ENCODE data around the gene NR6A1.

Gene NR6A1

DNA sequence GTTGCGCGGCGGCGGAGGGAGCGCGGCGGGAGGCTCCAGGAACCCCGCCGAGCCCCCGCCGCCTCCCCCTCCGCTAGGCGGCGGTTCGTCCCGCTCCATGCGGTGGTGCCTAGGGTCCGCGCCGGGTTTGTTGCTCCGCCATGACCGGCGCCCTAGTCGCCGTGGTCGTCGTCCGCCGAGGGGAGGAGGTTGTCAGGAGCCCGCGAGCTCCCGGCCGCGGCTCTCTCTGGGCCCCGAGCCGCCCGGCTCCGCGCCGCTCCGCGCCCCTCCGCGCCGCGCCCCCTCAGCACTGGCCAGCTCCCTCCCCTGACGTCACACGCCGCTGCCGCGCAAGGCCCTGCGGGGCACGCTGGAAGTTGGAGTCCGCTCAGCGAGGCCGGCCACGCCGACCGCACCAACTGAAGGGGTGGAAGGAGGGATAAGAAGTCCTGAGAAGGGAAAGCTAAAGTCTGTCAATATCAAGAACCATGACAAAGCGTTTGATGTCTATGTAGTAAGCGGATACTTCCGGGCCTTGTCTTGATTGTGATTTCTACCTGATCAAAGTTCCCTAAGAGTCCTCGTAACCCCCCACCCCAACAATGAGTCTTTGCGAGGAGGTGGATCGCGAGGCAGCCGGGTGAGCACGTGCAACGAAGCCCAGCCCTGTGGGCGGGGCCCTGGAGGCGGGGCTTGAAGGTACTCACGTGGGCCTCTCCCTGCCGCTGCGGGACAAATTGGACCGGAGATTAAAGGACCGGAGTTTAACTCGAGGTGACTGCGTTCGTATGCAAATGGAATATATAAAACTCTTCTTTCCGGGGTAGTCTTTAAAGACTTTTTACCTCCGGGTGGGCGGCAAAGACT is at the start of gene NR6A1:
TSS of gene NR6A1 (minus strand) at position 291 of the 846 bp plus-strand sequence.
- FAIRE-seq (no peak), DNase-seq (ENCODE audit: insufficient read length, low spot score) (peak; percentile 98)
- TF ChIP-seq, protein P1, sequence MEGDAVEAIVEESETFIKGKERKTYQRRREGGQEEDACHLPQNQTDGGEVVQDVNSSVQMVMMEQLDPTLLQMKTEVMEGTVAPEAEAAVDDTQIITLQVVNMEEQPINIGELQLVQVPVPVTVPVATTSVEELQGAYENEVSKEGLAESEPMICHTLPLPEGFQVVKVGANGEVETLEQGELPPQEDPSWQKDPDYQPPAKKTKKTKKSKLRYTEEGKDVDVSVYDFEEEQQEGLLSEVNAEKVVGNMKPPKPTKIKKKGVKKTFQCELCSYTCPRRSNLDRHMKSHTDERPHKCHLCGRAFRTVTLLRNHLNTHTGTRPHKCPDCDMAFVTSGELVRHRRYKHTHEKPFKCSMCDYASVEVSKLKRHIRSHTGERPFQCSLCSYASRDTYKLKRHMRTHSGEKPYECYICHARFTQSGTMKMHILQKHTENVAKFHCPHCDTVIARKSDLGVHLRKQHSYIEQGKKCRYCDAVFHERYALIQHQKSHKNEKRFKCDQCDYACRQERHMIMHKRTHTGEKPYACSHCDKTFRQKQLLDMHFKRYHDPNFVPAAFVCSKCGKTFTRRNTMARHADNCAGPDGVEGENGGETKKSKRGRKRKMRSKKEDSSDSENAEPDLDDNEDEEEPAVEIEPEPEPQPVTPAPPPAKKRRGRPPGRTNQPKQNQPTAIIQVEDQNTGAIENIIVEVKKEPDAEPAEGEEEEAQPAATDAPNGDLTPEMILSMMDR (IDR thresholded peaks at IDR 0.05; ENCODE audit: insufficient read depth, missing control alignments), result no peak

DNA sequence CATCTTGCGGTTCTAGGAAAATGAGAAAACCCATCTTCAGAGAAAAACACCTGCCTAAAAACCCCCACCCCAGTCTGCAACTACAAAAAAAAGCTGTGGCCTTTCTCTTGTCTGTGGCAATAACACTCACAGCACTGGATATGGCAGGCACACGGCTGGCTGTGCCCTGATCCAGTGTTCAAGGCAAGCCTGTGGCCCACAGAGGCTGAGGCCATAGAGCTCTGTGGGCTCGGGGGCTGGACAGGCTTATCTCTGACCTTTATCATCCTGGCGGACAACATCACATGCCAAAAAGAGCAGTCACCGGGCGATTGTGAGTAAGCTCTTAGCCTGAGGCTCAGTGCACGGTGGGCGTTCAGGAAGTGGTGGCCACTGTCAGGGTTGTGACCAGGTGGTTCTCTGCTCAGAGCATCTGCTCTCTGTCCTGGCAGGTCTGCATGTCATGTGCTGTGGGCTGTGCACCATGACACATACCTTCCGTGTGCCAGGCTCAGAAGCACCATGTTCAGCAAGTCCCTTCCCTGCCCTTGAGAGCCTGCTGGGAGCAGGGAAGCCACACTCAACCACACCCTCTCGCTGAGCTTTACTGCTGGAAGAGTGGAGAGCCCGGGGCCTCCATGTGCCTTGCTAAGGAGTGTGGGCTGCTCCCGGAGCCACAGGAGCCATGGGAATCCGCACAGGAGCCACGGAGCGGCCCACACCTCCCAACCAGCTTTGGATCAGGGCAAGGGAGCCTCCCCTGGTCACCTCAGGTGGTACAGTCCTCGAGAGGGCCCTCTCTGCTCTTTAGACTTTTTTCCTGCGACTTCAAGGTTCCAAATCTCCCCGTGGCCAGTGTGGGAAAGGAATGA is 47.5 kb upstream of the NR6A1 start:
- TF ChIP-seq, protein P1 (IDR thresholded peaks at IDR 0.05; ENCODE audit: insufficient read depth, missing control alignments), result no peak
- FAIRE-seq (no peak), DNase-seq (ENCODE audit: insufficient read length, low spot score) (no peak)

DNA sequence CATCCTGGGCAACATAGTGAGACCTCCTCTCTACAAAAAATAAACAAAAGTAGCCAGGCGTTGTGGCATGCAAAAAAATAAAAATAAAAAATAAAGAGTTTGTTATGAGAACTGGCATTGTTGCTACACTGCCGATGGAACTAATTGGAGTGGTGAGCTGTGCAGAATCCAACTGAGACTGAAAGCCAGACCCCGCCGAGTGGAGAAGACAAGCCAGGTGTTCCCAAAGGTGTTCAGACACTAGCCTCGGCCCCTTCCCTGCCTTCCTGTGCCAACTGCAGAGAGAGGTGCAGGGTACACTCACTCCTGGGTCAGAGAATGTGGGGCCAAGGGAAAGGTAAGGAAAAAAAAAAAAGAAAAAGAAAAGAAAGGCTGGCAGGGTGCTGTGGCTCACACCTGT is 44.5 kb upstream of the NR6A1 start:
- FAIRE-seq, result no peak
- TF ChIP-seq, protein P1 (IDR thresholded peaks at IDR 0.05; ENCODE audit: insufficient read depth, missing control alignments), result no peak
- no peak for DNase-seq (ENCODE audit: insufficient read length, low spot score)

DNA sequence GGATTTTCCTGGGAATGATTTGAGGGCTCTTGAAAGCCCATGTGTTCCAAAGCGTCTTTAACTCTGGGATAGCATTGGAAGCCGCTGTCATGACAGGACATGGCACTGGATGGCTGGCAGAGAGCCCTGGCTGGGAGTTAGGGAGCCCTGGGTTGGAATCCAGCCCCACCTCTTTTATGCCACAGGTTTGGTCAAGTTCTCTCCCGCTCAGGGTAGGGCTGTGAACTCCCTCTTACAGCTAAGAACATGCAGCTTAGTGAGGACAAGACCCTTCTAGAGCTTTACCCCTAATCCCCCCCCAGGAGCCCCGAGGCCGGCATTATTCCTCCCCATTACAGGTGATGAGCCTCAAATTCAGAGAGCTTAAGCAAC is 43.0 kb upstream of the NR6A1 start:
- DNase-seq (ENCODE audit: insufficient read length, low spot score) (no peak), FAIRE-seq (no peak)
- TF ChIP-seq, protein P1 (IDR thresholded peaks at IDR 0.05; ENCODE audit: insufficient read depth, missing control alignments), result no peak

DNA sequence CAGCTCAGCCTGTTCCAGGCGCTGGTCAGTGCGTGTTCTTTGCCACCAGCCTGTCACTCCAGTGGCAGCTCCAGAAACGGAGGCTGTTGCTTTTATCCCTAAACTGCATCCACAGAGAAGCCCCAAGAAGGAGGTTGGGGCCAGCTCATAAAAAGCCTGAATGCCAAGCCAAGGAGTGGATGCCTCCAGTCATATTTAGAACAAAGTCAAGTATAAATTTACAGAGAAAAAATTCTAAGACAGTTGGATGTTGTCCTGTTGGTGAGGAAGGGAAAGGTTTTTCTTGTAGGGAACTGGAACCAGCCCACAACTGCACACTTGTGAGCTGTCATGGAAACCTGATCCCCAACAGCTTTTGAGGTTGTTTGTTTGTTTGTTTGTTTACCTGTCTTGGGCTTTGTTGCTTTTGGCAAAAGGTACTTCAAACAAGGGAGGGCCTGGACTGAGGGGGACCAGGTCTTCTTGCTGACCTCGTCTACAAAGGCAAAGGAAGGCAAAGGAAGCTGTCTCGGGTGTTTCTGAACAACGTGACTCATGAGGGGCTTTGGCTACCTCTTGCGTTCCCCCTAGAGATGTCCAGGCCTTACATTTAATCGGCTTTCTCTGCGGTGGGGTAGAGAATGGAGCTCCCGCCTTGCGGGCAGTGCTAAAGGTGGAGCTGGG is 42.5 kb upstream of the NR6A1 start:
- TF ChIP-seq, protein P1 (IDR thresholded peaks at IDR 0.05; ENCODE audit: insufficient read depth, missing control alignments), result no peak
- FAIRE-seq, result no peak
- no peak for DNase-seq (ENCODE audit: insufficient read length, low spot score)

DNA sequence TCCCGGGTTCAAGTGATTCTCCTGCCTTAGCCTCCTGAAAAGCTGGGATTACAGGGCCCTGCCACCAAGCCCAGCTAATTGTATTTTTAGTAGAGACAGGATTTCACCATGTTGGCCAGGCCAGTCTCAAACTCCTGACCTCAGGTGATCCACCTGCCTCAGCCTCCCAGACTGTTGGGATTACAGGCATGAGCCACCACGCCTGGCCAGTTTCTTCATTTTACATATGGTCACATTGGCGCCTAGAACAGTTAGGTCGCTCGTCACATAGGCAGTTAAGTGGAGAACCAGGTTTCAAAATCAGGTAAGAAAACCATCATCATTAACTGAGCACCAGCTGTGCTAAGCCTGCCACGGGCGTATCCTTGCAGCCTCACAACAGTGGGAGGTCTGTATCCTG is 41.9 kb upstream of the NR6A1 start:
- DNase-seq (ENCODE audit: insufficient read length, low spot score), result no peak
- TF ChIP-seq, protein P1 (IDR thresholded peaks at IDR 0.05; ENCODE audit: insufficient read depth, missing control alignments), result no peak
- FAIRE-seq, result no peak
